H9 (cell line): ENCODE measurements around the gene CREB3L2. TPM values are rescaled to one million over a fixed set of nuclear protein-coding genes. Genes with fewer than 3 reads are reported as not detected.

Experiments used
- DNase-seq: peaks from one replicate; pipeline ENCODE4 v3.0.0-alpha.2; 2017
- H2AFZ ChIP-seq: one replicate; pipeline ENCODE4 v1.6.1; 2013; ENCODE audit warnings: mild to moderate bottlenecking, low read length, control low read depth, moderate library complexity
- H2AK5ac ChIP-seq: 2 replicates; pipeline ENCODE4 v1.6.1; 2013; ENCODE audit warnings: low read length, control low read depth, mixed read lengths; ENCODE audit not compliant: insufficient read length
- H2BK120ac ChIP-seq: one replicate; pipeline ENCODE4 v1.6.1; 2013; ENCODE audit warnings: low read depth, mild to moderate bottlenecking, low read length, control low read depth, inconsistent platforms; ENCODE audit not compliant: poor library complexity, severe bottlenecking
- H2BK12ac ChIP-seq: 2 replicates; pipeline ENCODE4 v1.6.1; 2013; ENCODE audit warnings: low read length, control low read depth, mixed read lengths, low read depth; ENCODE audit not compliant: insufficient read length
- H2BK15ac ChIP-seq: 2 replicates; pipeline ENCODE4 v1.6.1; 2013; ENCODE audit warnings: low read depth, low read length, control low read depth
- H2BK20ac ChIP-seq: one replicate; pipeline ENCODE4 v1.6.1; 2013; ENCODE audit warnings: low read depth, mild to moderate bottlenecking, low read length, control low read depth, inconsistent platforms; ENCODE audit not compliant: poor library complexity, severe bottlenecking
- H2BK5ac ChIP-seq: 2 replicates; pipeline ENCODE4 v1.6.1; 2013; ENCODE audit warnings: low read length, control low read depth, mixed read lengths; ENCODE audit not compliant: insufficient read length
- H3K14ac ChIP-seq: 2 replicates; pipeline ENCODE4 v1.6.1; 2013; ENCODE audit warnings: low read length, control low read depth; ENCODE audit not compliant: insufficient read depth
- H3K18ac ChIP-seq: 2 replicates; pipeline ENCODE4 v1.6.1; 2013; ENCODE audit warnings: low read depth, mild to moderate bottlenecking, mixed read lengths, low read length, control low read depth; ENCODE audit not compliant: insufficient read length
- H3K23ac ChIP-seq: 2 replicates; pipeline ENCODE4 v1.6.1; 2013; ENCODE audit warnings: low read length, control low read depth, mixed read lengths, low read depth; ENCODE audit not compliant: insufficient read length
- H3K23me2 ChIP-seq: 2 replicates; pipeline ENCODE4 v1.6.1; 2013; ENCODE audit warnings: low read depth, mild to moderate bottlenecking, mixed read lengths, low read length, control low read depth; ENCODE audit not compliant: insufficient read length, poor library complexity, severe bottlenecking
- H3K27ac ChIP-seq: 2 replicates; pipeline ENCODE4 v1.5.1; 2013; ENCODE audit warnings: low read length, control low read depth, mixed read lengths, low read depth; ENCODE audit not compliant: insufficient read length
- H3K27me3 ChIP-seq: 2 replicates; pipeline ENCODE4 v1.6.1; 2013; ENCODE audit warnings: low read length, control low read depth, inconsistent platforms; ENCODE audit not compliant: insufficient read depth
- H3K4ac ChIP-seq: 2 replicates; pipeline ENCODE4 v1.6.1; 2013; ENCODE audit warnings: low read depth, mild to moderate bottlenecking, control low read depth, inconsistent platforms, low read length, moderate library complexity
- H3K4me1 ChIP-seq: 2 replicates; pipeline ENCODE4 v1.6.1; 2013; ENCODE audit warnings: low read length, control low read depth, inconsistent platforms; ENCODE audit not compliant: insufficient read depth
- H3K4me2 ChIP-seq: 2 replicates; pipeline ENCODE4 v1.6.1; 2013; ENCODE audit warnings: low read length, control low read depth, mixed read lengths; ENCODE audit not compliant: insufficient read length, insufficient read depth
- H3K56ac ChIP-seq: 2 replicates; pipeline ENCODE4 v1.6.1; 2013; ENCODE audit warnings: low read depth, mild to moderate bottlenecking, mixed read lengths, low read length, control low read depth; ENCODE audit not compliant: insufficient read length
- H3K79me1 ChIP-seq: 2 replicates; pipeline ENCODE4 v1.6.1; 2013; ENCODE audit warnings: low read depth, mild to moderate bottlenecking, moderate library complexity, low read length, control low read depth, inconsistent platforms; ENCODE audit not compliant: insufficient read depth, poor library complexity, severe bottlenecking
- H3K79me2 ChIP-seq: 2 replicates; pipeline ENCODE4 v1.6.1; 2013; ENCODE audit warnings: low read length, control low read depth, inconsistent platforms; ENCODE audit not compliant: insufficient read depth
- H3K9ac ChIP-seq: 2 replicates; pipeline ENCODE4 v1.6.1; 2013; ENCODE audit warnings: low read length, control low read depth, mixed read lengths; ENCODE audit not compliant: insufficient read length; ENCODE audit errors: extremely low read depth
- H3K9me3 ChIP-seq: one replicate; pipeline ENCODE4 v1.6.1; 2013; ENCODE audit warnings: low read depth, low read length, inconsistent platforms; ENCODE audit not compliant: control insufficient read depth
- H3T11ph ChIP-seq: one replicate; pipeline ENCODE4 v1.6.1; 2013; ENCODE audit warnings: mild to moderate bottlenecking, low read length, control low read depth, inconsistent platforms
- H4K20me1 ChIP-seq: one replicate; pipeline ENCODE4 v1.6.1; 2013; ENCODE audit not compliant: control insufficient read depth, insufficient read length, insufficient read depth
- H4K5ac ChIP-seq: 2 replicates; pipeline ENCODE4 v1.6.1; 2013; ENCODE audit warnings: low read depth, mild to moderate bottlenecking, mixed read lengths, low read length, control low read depth; ENCODE audit not compliant: insufficient read length
- H4K8ac ChIP-seq: replicated peaks from 2 replicates; pipeline ENCODE4 v1.6.1; 2013; ENCODE audit warnings: low read length, control low read depth, mixed read lengths, low read depth; ENCODE audit not compliant: insufficient read length
- H4K91ac ChIP-seq: 2 replicates; pipeline ENCODE4 v1.6.1; 2013; ENCODE audit warnings: low read depth, mild to moderate bottlenecking, moderate library complexity, mixed read lengths, low read length, control low read depth; ENCODE audit not compliant: insufficient read length
- H3K27ac Mint-ChIP-seq, 3 experiments: 2 replicates in 2 of 3; 3 replicates in 1 of 3; pipeline ENCODE4 v1.8.0; 2020 to 2021; ENCODE audit warnings: mixed read lengths in 3 of 3, mild to moderate bottlenecking in 1 of 3, moderate library complexity in 1 of 3
- H3K27me3 Mint-ChIP-seq: 2 replicates; pipeline ENCODE4 v1.8.0; 2021; ENCODE audit warnings: low read depth, mild to moderate bottlenecking, moderate library complexity, mixed read lengths
- H3K36me3 Mint-ChIP-seq, 3 experiments: 2 replicates in 2 of 3; 3 replicates in 1 of 3; pipeline ENCODE4 v1.8.0; 2020 to 2021; ENCODE audit warnings: low read depth in 3 of 3, mixed read lengths in 3 of 3; ENCODE audit not compliant: insufficient read depth in 1 of 3
- H3K4me1 Mint-ChIP-seq, 2 experiments: 2 replicates each; pipeline ENCODE4 v1.8.0; 2020; ENCODE audit warnings: mixed read lengths in 2 of 2
- H3K4me3 Mint-ChIP-seq, 2 experiments: 2 replicates in 1 of 2; 3 replicates in 1 of 2; pipeline ENCODE4 v1.8.0; 2020 to 2021; ENCODE audit warnings: mild to moderate bottlenecking in 2 of 2, mixed read lengths in 2 of 2, moderate library complexity in 1 of 2
- H3K9me3 Mint-ChIP-seq, 2 experiments: 2 replicates in 1 of 2; 3 replicates in 1 of 2; pipeline ENCODE4 v1.8.0; 2020; ENCODE audit warnings: mild to moderate bottlenecking in 2 of 2, mixed read lengths in 2 of 2, moderate library complexity in 1 of 2
- CTCF ChIP-seq: fragments of 200-600 bp; sonication (generic); conservative IDR thresholded peaks from 3 replicates; pipeline ENCODE4 v1.8.0; 2021; ENCODE audit warnings: antibody characterized with exemption, mild to moderate bottlenecking
- WGBS: extraction: QIAGEN DNeasy Blood & Tissue Kit; methylation state at CpG from one replicate; pipeline ENCODE4 v1.1.7; 2013; ENCODE audit warnings: missing lambda C conversion rate, low lambda C conversion rate, mixed read lengths; ENCODE audit not compliant: insufficient read length; ENCODE audit errors: extremely low coverage; 5-methylcytosine and 5-hydroxymethylcytosine counted together
- total RNA-seq: library from RNA; stranded (reverse); gene quantifications from 2 replicates; pipeline ENCODE4 v1.2.1, GENCODE V29; 2021

Gene CREB3L2
- total RNA-seq, 1 experiment from 2014 or later = 60.7 TPM

- Histone ChIP-seq H4K5ac (no peak overlapping the region), H3K27ac (no peak overlapping the region), H2BK12ac (no peak overlapping the region), H3K4me1 (no peaks in the 10 kb centered on the region), H3K4me2 (no peak overlapping the region), H2AK5ac (no peak overlapping the region), H4K91ac (no peak overlapping the region), H3K56ac (no peak overlapping the region), H2BK20ac (no peak overlapping the region), H3K18ac (no peak overlapping the region), H4K8ac (no peak overlapping the region), H2BK120ac (no peak overlapping the region), H2BK5ac (no peak overlapping the region), H4K20me1 (no peaks in the 10 kb centered on the region), H3K9ac (no peak overlapping the region), H2BK15ac (no peak overlapping the region), H3K23ac (no peak overlapping the region), H3K9me3 (peaks cover 15% of the 10 kb centered on the region), H3K23me2 (no peaks in the 10 kb centered on the region), H3K79me1 (no peaks in the 10 kb centered on the region), H3K79me2 (no peaks in the 10 kb centered on the region), H2AFZ (no peak overlapping the region), H3K4ac (no peak overlapping the region), H3T11ph (no peak overlapping the region), H3K27me3 (no peaks in the 10 kb centered on the region), H3K14ac (no peak overlapping the region)
- peaks cover 11 to 28% (median 22%) of the 10 kb centered on the region in 3 experiments for H3K36me3 Mint-ChIP-seq
- no peaks in the 10 kb centered on the region for H3K4me1 Mint-ChIP-seq
- WGBS = no CpG with 5 or more reads among the region's 1 CpG
- no peak overlapping the region for H3K27ac Mint-ChIP-seq
- TF ChIP-seq CTCF = no peak
- peaks cover 30% of the 10 kb centered on the region in 2 experiments for H3K9me3 Mint-ChIP-seq
- H3K27me3 Mint-ChIP-seq = peaks cover 3% of the 10 kb centered on the region
- no peak overlapping the region for H3K4me3 Mint-ChIP-seq
- DNase-seq = no peak
Observed at GRCh38 chr7:137828456-137828855, 173.4 kb downstream of the CREB3L2 start.
